NCI-H748 (cell line): ENCODE data around the gene KLRF1.

Experiments
- DNase-seq: peaks from one replicate; lab custom pipeline; 2025; ENCODE audit not compliant: unreplicated experiment; lab: John Stamatoyannopoulos, UW

The KLRF1 gene

GRCh38 chr12:9827209-9827888 lies at the start of gene KLRF1:
Gene KLRF1 (plus strand): TSS chr12:9827481. CDS start chr12:9827545, 64 bp downstream.
- no peak for DNase-seq

- DNase-seq: no peak
Measured at GRCh38 chr12:9779209-9779608, 48.1 kb upstream of the KLRF1 start.

- no peak for DNase-seq
Measured at GRCh38 chr12:9781360-9781759, 45.9 kb upstream of the KLRF1 start.

- no peak for DNase-seq
Measured at GRCh38 chr12:9782547-9783382, 44.5 kb upstream of the KLRF1 start.

- DNase-seq: no peak
Measured at GRCh38 chr12:9784326-9784725, 43.0 kb upstream of the KLRF1 start.

- no peak for DNase-seq
Measured at GRCh38 chr12:9784816-9785215, 42.5 kb upstream of the KLRF1 start.

GRCh38 chr12:9786726-9787717 lies 40.3 kb upstream of the KLRF1 start:
- no peak for DNase-seq

- DNase-seq: no peak
Measured at GRCh38 chr12:9792185-9792900, 34.9 kb upstream of the KLRF1 start.

- DNase-seq: no peak
Measured at GRCh38 chr12:9792961-9793617, 34.2 kb upstream of the KLRF1 start.

GRCh38 chr12:9793779-9794395 lies 33.4 kb upstream of the KLRF1 start:
- no peak for DNase-seq

GRCh38 chr12:9794484-9795093 lies 32.7 kb upstream of the KLRF1 start:
- DNase-seq: no peak

- no peak for DNase-seq
Measured at GRCh38 chr12:9795945-9796344, 31.3 kb upstream of the KLRF1 start.

- no peak for DNase-seq
Measured at GRCh38 chr12:9796346-9796745, 30.9 kb upstream of the KLRF1 start.

- DNase-seq: no peak
Measured at GRCh38 chr12:9796971-9797370, 30.3 kb upstream of the KLRF1 start.

GRCh38 chr12:9797722-9798619 lies 29.3 kb upstream of the KLRF1 start:
- DNase-seq: peak; percentile 38

- no peak for DNase-seq
Measured at GRCh38 chr12:9799961-9800360, 27.3 kb upstream of the KLRF1 start.

GRCh38 chr12:9805883-9806282 lies 21.4 kb upstream of the KLRF1 start:
- DNase-seq: no peak

GRCh38 chr12:9806714-9807113 lies 20.6 kb upstream of the KLRF1 start:
- DNase-seq: no peak
